ENCODE measurements around the gene ZRANB3. TPM values are rescaled to one million over a fixed set of nuclear protein-coding genes. Genes with fewer than 3 reads are reported as not detected.

ZRANB3 gene
- total RNA-seq, 1 experiment from 2014 or later, result 12.0 TPM

DNA sequence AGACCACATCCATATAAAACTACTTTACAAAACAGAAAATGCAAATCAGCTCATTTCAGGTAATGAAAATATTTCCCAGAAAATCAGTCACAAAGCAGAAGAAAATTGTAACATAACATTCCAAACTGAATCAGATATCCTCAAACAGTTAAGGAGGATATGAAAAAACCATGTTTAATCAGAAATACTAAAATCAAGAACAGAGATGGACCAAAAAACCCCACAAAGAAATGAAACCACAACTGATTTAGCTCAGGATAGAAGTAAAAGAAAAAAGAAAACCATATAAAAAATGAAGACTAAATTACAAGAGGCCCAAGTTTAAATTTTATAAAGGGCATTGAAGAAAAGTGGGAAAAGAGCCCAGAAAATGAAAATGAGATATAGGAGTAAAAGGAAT is 376.1 kb downstream of the ZRANB3 start:
- no peaks in the 10 kb centered on the region for H3K4me1 ChIP-seq (ENCODE audit: control insufficient read depth in 1 of 2, insufficient read depth in 2 of 2, low read length in 2 of 2)
- no peak overlapping the region for H3K4me2 ChIP-seq (ENCODE audit: low read length)
- peaks cover 9 to 22% of the 10 kb centered on the region in 2 experiments; a peak in 2 of 4 replicates for H3K36me3 ChIP-seq (ENCODE audit: control insufficient read depth in 1 of 2, insufficient read depth in 2 of 2, low read length in 2 of 2)
- intact Hi-C loops (cut with micrococcal nuclease), result no loop called here
- POLR2A ChIA-PET, result interaction anchor here (0.6 kb wide), 1 partner anchor 116 kb away, joined by 4 read pairs; no protein-coding TSS in a partner anchor
- H3K27ac ChIP-seq (ENCODE audit: low read depth, low read length), result no peak overlapping the region
- CTCF ChIA-PET, result no interaction called here
- H3K27me3 ChIP-seq (ENCODE audit: insufficient read depth, low read length), result no peaks in the 10 kb centered on the region
- ATAC-seq (no peak), DNase-seq (ENCODE audit: low read depth, low spot score) (no peak)
- BruUV-seq (replicated peaks), result no TSS peak
- no peaks in the 10 kb centered on the region for H3K9me3 ChIP-seq (ENCODE audit: control insufficient read depth in 1 of 2, insufficient read depth in 1 of 2, low read depth in 1 of 2, low read length in 2 of 2)
- H4K20me1 ChIP-seq (ENCODE audit: insufficient read depth), result no peaks in the 10 kb centered on the region
- RAD21 ChIA-PET (ENCODE audit: low non-redundant PET in 1 of 2, low total read pairs in 2 of 2, uncharacterized antibody in 2 of 2, unreplicated experiment in 2 of 2), result no interaction called here
- H3K4me3 ChIP-seq (replicated peaks in 1 of 2; ENCODE audit: low read depth in 1 of 2, low read length in 2 of 2), result no peak overlapping the region
- H3K9me2 ChIP-seq (ENCODE audit: insufficient read depth), result no peaks in the 10 kb centered on the region
- no peaks in the 10 kb centered on the region for H3K79me2 ChIP-seq (ENCODE audit: insufficient read depth, low read length)
- TF ChIP-seq, protein P1, sequence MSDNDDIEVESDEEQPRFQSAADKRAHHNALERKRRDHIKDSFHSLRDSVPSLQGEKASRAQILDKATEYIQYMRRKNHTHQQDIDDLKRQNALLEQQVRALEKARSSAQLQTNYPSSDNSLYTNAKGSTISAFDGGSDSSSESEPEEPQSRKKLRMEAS (IDR thresholded peaks at IDR 0.05), result no peak
- TF ChIP-seq CEBPB (IDR thresholded peaks at IDR 0.05; ENCODE audit: low read depth), result no peak
- TF ChIP-seq ZFX (IDR thresholded peaks at IDR 0.05), result no peak
- TF ChIP-seq ZNF274 (IDR thresholded peaks at IDR 0.05; ENCODE audit: low read depth, low read length), result no peak
- TF ChIP-seq, protein P2, sequence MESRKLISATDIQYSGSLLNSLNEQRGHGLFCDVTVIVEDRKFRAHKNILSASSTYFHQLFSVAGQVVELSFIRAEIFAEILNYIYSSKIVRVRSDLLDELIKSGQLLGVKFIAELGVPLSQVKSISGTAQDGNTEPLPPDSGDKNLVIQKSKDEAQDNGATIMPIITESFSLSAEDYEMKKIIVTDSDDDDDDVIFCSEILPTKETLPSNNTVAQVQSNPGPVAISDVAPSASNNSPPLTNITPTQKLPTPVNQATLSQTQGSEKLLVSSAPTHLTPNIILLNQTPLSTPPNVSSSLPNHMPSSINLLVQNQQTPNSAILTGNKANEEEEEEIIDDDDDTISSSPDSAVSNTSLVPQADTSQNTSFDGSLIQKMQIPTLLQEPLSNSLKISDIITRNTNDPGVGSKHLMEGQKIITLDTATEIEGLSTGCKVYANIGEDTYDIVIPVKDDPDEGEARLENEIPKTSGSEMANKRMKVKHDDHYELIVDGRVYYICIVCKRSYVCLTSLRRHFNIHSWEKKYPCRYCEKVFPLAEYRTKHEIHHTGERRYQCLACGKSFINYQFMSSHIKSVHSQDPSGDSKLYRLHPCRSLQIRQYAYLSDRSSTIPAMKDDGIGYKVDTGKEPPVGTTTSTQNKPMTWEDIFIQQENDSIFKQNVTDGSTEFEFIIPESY (IDR thresholded peaks at IDR 0.05; ENCODE audit: extremely low read depth, insufficient replicate concordance, low read length), result no peak
- no peak for TF ChIP-seq EZH2 (IDR thresholded peaks at IDR 0.05)
- TF ChIP-seq, protein P3, sequence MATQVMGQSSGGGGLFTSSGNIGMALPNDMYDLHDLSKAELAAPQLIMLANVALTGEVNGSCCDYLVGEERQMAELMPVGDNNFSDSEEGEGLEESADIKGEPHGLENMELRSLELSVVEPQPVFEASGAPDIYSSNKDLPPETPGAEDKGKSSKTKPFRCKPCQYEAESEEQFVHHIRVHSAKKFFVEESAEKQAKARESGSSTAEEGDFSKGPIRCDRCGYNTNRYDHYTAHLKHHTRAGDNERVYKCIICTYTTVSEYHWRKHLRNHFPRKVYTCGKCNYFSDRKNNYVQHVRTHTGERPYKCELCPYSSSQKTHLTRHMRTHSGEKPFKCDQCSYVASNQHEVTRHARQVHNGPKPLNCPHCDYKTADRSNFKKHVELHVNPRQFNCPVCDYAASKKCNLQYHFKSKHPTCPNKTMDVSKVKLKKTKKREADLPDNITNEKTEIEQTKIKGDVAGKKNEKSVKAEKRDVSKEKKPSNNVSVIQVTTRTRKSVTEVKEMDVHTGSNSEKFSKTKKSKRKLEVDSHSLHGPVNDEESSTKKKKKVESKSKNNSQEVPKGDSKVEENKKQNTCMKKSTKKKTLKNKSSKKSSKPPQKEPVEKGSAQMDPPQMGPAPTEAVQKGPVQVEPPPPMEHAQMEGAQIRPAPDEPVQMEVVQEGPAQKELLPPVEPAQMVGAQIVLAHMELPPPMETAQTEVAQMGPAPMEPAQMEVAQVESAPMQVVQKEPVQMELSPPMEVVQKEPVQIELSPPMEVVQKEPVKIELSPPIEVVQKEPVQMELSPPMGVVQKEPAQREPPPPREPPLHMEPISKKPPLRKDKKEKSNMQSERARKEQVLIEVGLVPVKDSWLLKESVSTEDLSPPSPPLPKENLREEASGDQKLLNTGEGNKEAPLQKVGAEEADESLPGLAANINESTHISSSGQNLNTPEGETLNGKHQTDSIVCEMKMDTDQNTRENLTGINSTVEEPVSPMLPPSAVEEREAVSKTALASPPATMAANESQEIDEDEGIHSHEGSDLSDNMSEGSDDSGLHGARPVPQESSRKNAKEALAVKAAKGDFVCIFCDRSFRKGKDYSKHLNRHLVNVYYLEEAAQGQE (IDR thresholded peaks at IDR 0.05; ENCODE audit: low read depth), result no peak
- no peak for TF ChIP-seq SRF (IDR thresholded peaks at IDR 0.05; ENCODE audit: low read depth)
- TF ChIP-seq SP1 (IDR thresholded peaks at IDR 0.05; ENCODE audit: low read depth), result no peak
- no peak for TF ChIP-seq ATF3 (IDR thresholded peaks at IDR 0.05)
- no peak for TF ChIP-seq TCF7L2 (IDR thresholded peaks at IDR 0.05; ENCODE audit: borderline replicate concordance, extremely low read depth, insufficient read depth, insufficient read length)
- TF ChIP-seq YY1 (IDR thresholded peaks at IDR 0.05; ENCODE audit: extremely low read depth, insufficient replicate concordance, low read depth, low read length), result no peak
- H3K9ac ChIP-seq (ENCODE audit: low read length), result no peak overlapping the region
- no peak overlapping the region for H2AFZ ChIP-seq (ENCODE audit: low read depth, low read length, poor library complexity, severe bottlenecking)

Data from HCT116 (cell line).